Skeletal muscle satellite cell (primary cell): ENCODE measurements around the gene REN.

Experiments used
- H3K27me3 ChIP-seq: 2 replicates; pipeline ENCODE4 v1.7.0; 2013; ENCODE audit warnings: low read length; ENCODE audit not compliant: control insufficient read depth, insufficient read depth
- H3K36me3 ChIP-seq: 2 replicates; pipeline ENCODE4 v1.7.0; 2013; ENCODE audit warnings: mild to moderate bottlenecking, control low read depth, low read length; ENCODE audit not compliant: insufficient read depth
- H3K4me1 ChIP-seq: 2 replicates; pipeline ENCODE4 v1.7.0; 2013; ENCODE audit warnings: low read length; ENCODE audit not compliant: control insufficient read depth, insufficient read depth
- H3K4me2 ChIP-seq: 2 replicates; pipeline ENCODE4 v1.7.0; 2013; ENCODE audit warnings: mild to moderate bottlenecking, low read length
- H3K4me3 ChIP-seq: 2 replicates; pipeline ENCODE4 v1.7.0; 2013; ENCODE audit warnings: low read length
- H3K9ac ChIP-seq: 2 replicates; pipeline ENCODE4 v1.7.0; 2013; ENCODE audit warnings: mild to moderate bottlenecking, low read depth, low read length, moderate library complexity
- H3K9me3 ChIP-seq: replicated peaks from 2 replicates; pipeline ENCODE4 v1.7.0; 2013; ENCODE audit warnings: mild to moderate bottlenecking, control low read depth, low read length

Gene REN

DNA sequence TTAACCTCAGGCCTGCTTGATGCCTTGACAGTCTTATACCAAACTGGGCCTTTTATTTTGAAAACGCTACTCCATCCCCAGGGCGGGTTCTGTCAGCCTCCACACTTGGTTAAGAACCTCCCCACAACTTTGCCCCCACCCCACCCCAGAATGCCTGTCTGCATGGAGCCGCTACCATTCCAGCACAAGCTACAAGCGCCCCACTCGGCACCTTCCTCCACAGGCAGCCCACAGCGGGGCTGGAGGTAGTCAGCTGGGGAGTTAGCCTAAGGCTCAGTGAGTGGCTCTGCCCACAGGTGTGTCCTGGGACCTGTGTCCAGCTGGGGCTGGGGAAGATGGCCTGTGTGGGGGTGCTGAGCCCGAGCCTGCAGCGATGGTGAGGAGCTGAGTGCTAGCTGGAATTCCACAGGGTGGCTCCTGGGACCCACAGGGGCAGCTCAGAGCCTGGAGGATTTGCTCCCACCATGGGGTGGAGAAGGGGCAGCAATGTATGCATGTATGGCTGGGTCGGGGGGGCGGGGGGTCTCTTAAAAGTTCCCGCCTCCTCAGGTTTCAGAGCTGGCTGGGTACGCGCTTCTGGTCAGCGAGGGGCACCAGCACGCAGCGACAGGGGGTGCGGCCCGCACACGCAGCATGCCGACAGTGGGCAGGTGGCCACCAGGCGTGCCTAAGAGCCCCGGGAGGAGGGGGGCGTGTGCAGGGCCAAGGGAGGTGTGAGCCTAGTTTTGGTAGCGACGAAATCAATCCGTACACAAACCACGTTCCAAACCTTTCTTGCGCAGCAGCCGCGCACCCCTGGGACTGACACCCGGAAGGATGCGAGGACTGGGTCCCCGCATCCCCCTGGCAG lies 15.2 kb downstream of the REN start:
- peak overlapping the region; percentile 72 for H3K4me3 ChIP-seq
- H3K27me3 ChIP-seq, result peaks cover 49% of the 10 kb centered on the region
- H3K9me3 ChIP-seq, result no peaks in the 10 kb centered on the region
- H3K9ac ChIP-seq, result peak overlapping the region; percentile 56
- H3K4me2 ChIP-seq, result peak overlapping the region; percentile 87
- H3K36me3 ChIP-seq, result no peaks in the 10 kb centered on the region
- H3K4me1 ChIP-seq, result peaks cover 21% of the 10 kb centered on the region

DNA sequence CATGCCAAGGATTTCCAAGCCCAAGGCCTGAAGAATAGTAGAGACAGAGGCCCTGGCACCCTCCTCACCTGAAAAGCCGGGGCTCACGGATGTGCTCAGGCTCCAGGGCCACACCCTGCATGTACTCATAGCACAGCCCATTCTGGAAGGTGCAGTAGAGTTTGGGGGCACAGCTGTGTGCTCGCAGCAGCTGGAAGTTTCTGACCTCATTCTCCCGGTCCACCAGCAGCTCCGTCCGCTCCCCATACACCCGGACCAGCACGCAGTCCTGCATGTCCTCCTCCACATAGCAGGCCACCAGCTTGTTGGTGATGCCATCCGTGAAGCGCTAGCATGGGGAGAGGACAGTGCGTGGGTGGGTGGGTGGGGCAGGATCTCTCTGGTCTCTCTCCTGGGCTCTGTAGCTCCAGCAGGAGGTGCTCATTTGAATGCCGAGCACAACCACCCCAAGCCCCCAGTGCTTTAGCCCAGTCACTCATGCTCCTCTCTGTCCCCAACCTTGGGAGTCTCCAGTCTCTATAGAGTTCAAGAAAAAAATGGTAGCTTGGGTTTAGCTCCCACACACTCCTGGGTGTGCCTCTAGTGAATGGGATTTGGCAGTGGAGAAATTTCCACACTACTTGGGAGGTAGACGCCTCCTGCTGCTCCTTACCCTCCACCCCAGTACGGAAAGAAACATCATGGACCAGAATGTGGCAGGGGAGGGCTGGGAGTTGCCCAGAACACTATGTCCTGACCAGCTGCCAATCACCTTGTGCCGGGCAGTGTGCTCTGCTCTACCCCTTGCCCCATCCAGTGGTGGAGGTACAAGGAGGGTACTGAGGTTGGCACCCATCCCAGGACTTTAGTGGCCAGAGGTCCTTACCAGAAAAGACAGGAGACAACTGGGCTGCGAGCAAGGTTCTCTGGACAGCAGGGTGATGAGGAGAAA lies 16.2 kb downstream of the REN start:
- Histone ChIP-seq H3K27me3 (peaks cover 49% of the 10 kb centered on the region), H3K4me2 (no peak overlapping the region)

DNA sequence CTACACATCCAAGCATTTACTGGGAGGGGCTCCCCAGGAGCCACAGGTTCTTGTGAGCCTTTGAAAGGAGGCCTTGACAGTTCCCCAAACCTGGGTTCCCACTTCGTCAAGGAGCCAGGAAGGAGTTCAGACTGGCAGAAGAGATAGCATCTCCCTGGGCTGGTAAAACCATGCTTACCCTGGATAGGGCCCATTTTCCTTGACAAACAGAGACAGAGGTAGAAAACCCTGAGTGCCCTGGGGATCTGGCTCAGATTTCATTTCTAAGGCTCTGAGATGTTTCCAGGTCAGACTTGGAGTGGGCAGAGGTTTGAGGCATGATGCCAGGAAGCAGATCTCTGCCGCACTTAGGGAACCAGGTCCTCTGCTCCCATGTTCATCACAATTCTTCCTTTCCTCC lies 17.0 kb downstream of the REN start:
- H3K9me3 ChIP-seq, result no peaks in the 10 kb centered on the region
- no peak overlapping the region for H3K4me2 ChIP-seq
- H3K27me3 ChIP-seq, result peaks cover 43% of the 10 kb centered on the region
- no peak overlapping the region for H3K4me3 ChIP-seq
- H3K4me1 ChIP-seq, result peaks cover 21% of the 10 kb centered on the region
- no peaks in the 10 kb centered on the region for H3K36me3 ChIP-seq
- H3K9ac ChIP-seq, result no peak overlapping the region

More for the DNA sequence above, 16.2 kb downstream of the REN start:
- H3K36me3 ChIP-seq, result no peaks in the 10 kb centered on the region
- no peak overlapping the region for H3K9ac ChIP-seq
- no peak overlapping the region for H3K4me3 ChIP-seq
- H3K9me3 ChIP-seq, result no peaks in the 10 kb centered on the region
- H3K4me1 ChIP-seq, result peaks cover 21% of the 10 kb centered on the region

DNA sequence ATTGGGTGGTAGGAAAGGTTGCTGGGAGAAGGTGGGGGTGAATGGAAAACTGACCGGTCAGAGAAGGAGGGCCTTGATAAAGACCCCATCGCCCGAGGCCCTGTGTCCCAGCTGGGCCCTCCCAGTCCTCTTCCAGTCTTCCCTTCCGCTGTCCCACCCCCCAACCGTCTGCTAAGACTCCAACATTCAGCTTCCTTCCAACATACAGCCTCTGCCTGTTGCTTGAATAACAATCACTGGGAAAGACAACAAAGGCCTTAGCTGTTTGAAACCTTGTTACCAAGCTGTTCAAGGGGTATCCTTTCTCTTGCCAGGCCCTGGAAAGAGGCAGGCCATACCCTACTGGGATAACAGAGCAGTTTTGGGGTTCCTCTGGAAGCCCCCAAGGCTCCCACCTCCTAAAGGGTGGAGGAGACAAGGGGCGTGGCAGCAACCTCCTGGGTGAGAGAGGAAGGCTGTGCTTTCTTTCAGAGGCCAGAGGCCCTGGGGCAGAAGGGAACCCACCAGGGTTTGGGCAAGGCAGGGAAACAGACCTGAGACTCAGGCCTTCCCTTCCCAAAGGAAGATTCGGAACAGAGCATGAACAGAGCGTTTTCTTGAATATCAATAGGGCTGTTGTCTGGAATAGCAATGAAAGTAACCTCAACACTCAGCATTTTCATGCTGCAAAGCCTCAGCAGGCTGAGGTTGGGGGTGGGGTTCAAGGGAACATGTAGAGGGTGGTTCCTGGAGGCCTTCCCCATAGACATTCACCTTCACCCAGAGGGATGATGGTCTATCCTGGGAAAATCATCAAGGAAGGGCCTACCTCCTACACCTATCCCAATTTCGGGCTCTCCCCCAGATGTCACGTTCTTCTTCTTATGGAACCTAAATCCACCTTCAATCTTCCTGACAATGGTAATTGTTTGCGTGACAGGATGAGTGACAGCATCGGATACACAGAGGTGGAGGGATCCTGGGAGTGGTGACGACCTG lies 18.4 kb downstream of the REN start:
- peaks cover 21% of the 10 kb centered on the region for H3K4me1 ChIP-seq
- no peaks in the 10 kb centered on the region for H3K36me3 ChIP-seq
- peaks cover 39% of the 10 kb centered on the region for H3K27me3 ChIP-seq
- no peak overlapping the region for H3K4me3 ChIP-seq
- no peak overlapping the region for H3K9ac ChIP-seq
- H3K4me2 ChIP-seq, result no peak overlapping the region
- no peaks in the 10 kb centered on the region for H3K9me3 ChIP-seq

DNA sequence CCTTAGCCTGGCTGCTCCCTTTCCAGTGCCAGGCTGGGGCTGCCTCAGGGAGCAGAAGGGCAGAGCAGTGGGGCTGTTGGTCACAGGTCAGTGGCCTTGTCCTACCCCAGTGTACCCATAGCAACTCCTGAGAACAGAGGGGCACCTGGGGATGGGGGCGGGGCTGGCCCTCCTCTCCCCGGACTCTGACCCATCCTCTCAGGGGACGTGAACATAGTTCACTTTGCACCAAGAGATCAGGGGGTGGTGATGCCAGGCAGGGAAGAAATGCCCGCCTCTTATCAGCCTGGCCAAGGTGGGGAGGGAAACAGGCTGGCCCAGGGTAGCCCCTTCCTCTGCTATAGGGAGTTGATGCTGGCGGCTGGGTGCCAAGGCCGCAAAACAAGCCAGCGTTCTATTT lies 19.2 kb downstream of the REN start:
- H3K4me3 ChIP-seq, result no peak overlapping the region
- no peaks in the 10 kb centered on the region for H3K9me3 ChIP-seq
- peaks cover 16% of the 10 kb centered on the region for H3K4me1 ChIP-seq
- H3K4me2 ChIP-seq, result no peak overlapping the region
- no peaks in the 10 kb centered on the region for H3K36me3 ChIP-seq
- no peak overlapping the region for H3K9ac ChIP-seq
- peaks cover 43% of the 10 kb centered on the region for H3K27me3 ChIP-seq

DNA sequence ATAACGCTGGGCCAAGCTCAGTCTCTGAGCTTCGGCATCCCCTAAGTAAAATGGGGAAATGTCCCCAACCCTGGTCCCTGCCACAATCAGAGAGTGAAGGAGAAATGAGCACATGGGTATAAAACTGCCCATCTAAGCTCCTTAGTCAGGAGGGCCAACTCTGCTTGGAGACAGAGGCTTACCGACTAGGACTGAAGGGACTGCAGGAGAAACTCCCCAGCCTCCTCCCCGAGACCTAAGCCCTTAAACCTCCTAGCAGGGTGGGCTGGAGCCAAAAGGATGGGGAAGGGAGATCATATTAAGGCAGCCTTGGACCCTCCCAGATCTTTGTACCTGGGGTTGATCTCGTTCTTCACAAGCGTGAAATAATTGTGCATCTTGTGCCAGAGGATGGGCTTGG lies 19.8 kb downstream of the REN start:
- H3K4me1 ChIP-seq, result peaks cover 10% of the 10 kb centered on the region
- peaks cover 46% of the 10 kb centered on the region for H3K27me3 ChIP-seq
- no peak overlapping the region for H3K4me2 ChIP-seq
- no peak overlapping the region for H3K9ac ChIP-seq
- no peak overlapping the region for H3K4me3 ChIP-seq
- H3K36me3 ChIP-seq, result no peaks in the 10 kb centered on the region
- H3K9me3 ChIP-seq, result no peaks in the 10 kb centered on the region

DNA sequence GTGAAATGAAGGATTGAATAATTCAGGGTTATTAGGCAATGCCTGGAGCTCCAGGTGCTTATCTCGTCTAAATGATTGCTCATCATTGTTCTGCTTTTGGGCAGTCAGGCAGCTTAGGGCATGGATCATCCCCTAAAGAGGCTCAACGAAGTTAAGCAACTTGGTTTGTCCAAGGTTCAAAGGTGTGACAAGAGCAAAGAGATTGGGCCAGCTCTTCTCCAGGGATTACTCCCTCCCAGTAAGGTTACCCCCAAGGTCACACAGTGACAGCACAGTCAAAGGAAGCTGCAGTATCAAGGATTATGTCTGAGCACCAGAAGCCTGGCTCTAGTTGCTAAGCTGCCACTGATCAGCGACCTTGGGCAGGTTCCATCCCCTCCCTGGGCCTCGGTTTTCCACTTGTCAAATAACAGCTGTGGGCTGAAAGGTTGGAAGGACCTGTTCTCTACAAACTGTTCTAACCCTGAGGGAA lies 21.1 kb downstream of the REN start:
- Histone ChIP-seq H3K4me2 (no peak overlapping the region), H3K9me3 (no peaks in the 10 kb centered on the region), H3K27me3 (peaks cover 50% of the 10 kb centered on the region), H3K4me1 (peaks cover 2% of the 10 kb centered on the region), H3K4me3 (no peak overlapping the region), H3K9ac (no peak overlapping the region), H3K36me3 (no peaks in the 10 kb centered on the region)

DNA sequence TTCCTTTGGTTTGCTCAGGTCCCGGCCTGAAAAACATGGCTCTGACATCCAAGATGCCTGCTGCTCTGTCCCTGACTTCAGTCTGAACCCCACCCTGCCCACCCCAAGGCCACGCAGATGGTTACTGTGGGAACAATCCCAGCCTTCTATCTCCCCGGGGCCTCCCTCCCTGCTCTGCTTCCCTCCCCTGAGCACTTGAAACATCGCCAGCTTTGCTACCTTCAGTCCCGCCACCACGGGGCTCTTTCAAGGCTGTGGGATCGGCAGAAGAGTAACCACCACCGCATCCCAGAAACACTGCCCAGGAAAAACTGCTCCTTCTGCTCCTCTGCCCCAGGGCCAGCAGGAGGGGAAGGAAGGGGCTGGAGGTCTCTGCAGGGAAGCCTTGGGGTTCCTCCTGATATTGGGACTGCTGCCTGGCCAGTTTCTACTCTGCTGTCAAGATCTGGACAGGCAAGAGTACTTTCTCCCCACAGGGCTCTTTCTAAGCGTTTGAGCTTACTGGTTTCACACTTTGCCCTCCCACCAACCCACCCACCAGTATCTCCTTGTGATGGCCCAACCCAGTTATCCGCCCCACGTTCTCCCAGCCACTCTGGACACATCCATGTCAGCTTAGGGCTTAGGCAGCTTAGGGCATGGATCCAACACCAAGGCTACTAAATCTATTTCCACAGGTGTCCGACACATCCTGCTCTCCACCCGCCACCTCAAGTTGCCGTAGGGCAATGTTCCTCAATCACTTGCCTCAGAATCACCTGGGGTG lies 22.7 kb downstream of the REN start:
- no peaks in the 10 kb centered on the region for H3K4me1 ChIP-seq
- H3K9ac ChIP-seq, result no peak overlapping the region
- peaks cover 44% of the 10 kb centered on the region for H3K27me3 ChIP-seq
- H3K4me3 ChIP-seq, result no peak overlapping the region
- H3K9me3 ChIP-seq, result no peaks in the 10 kb centered on the region
- H3K36me3 ChIP-seq, result no peaks in the 10 kb centered on the region
- no peak overlapping the region for H3K4me2 ChIP-seq

DNA sequence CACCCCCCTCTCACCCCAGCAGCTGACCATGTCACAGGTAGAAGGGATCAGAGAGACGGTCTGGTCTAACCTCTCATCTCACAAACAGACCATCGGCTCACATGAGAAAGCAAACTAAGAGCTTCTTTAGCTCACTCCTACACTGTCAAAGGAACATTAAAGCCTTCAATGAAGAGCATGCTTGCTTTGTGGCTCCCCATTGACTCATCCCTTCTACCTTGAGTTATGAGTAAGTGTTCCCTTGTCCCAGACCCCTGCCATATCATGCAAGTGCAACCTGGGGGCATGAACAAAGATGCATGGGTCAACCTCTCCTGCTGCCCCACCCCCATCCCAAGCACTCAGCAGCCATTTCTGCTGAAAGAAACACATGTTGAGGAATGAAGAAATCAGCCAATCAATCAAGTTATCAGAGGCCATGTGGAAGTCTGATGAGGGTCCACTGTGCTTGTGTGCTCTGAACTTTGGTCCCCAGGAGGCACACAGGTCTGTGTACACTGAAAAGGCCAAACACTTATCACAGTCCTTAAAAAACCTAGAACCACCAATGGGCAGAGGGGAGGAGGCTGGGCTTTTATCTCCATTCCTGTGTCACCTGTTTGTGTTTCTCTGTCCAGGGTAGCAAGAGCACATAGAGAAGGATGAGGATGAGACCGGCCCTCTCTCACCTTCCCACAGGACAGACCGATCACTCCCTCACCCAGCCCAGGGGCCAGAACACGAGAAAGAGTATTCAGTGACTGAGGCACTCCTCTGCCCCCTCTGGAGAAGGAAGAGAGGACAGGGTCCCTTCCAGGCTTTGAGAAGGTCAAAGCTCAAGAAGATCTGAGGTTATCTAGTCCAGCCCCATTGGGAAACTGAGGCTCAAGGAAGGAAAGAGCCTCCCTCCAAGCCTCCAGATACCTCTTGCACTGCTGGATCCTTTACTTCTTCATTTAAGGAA lies 23.8 kb downstream of the REN start:
- no peak overlapping the region for H3K4me3 ChIP-seq
- peaks cover 46% of the 10 kb centered on the region for H3K27me3 ChIP-seq
- no peaks in the 10 kb centered on the region for H3K4me1 ChIP-seq
- H3K4me2 ChIP-seq, result no peak overlapping the region
- H3K36me3 ChIP-seq, result no peaks in the 10 kb centered on the region
- no peak overlapping the region for H3K9ac ChIP-seq
- H3K9me3 ChIP-seq, result no peaks in the 10 kb centered on the region
